ENCODE measurements around the gene CDH4.

DNA sequence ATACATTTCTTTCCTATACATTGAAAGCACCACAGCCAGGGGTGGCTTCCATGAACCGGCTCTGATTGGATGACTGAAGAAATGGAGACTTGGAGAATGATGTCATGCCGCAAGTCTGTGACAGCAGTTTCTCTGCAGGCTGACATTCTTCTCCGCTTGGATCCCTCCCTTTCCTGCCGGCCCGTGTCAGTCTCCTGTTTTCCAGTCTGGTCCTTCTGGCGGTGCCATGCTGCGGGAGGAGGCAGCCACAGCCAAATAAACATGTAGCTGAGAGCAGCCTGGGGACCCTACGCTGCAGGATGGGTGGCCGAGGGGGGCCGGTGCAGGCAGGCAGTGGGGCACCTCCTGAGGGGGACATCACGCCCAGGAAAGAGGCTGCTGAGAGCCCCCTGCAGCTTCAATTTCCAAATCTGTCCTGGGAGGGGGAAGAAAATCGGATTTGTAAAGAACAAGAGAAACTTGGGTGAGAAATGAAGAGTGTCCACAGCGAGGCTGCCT lies 635.6 kb downstream of the CDH4 start:
- TF ChIP-seq, protein P1, sequence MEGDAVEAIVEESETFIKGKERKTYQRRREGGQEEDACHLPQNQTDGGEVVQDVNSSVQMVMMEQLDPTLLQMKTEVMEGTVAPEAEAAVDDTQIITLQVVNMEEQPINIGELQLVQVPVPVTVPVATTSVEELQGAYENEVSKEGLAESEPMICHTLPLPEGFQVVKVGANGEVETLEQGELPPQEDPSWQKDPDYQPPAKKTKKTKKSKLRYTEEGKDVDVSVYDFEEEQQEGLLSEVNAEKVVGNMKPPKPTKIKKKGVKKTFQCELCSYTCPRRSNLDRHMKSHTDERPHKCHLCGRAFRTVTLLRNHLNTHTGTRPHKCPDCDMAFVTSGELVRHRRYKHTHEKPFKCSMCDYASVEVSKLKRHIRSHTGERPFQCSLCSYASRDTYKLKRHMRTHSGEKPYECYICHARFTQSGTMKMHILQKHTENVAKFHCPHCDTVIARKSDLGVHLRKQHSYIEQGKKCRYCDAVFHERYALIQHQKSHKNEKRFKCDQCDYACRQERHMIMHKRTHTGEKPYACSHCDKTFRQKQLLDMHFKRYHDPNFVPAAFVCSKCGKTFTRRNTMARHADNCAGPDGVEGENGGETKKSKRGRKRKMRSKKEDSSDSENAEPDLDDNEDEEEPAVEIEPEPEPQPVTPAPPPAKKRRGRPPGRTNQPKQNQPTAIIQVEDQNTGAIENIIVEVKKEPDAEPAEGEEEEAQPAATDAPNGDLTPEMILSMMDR (IDR thresholded peaks at IDR 0.05) = no peak
- no peak for TF ChIP-seq EP300 (IDR thresholded peaks at IDR 0.05)
- TF ChIP-seq POLR2A (IDR thresholded peaks at IDR 0.05) = no peak

Data from ovary (tissue), 3 donors.